Kidney (tissue), 14 donors: ENCODE measurements around the gene THSD4. TPM values are rescaled to one million over a fixed set of nuclear protein-coding genes. Genes with fewer than 3 reads are reported as not detected.

Source experiments
- DNase-seq, 5 donors: peaks; one replicate each; pipeline ENCODE4 v3.0.0-alpha.2; 2013 to 2020
- FAIRE-seq: peaks from 2 replicates; lab custom pipeline; 2012; peaks lifted over from hg19 to GRCh38; lab: Jason Lieb, UNC
- H3K27ac ChIP-seq, 2 donors: one replicate each; pipeline ENCODE4 v1.7.0; 2013; ENCODE audit warnings: low read depth in 2 of 2, low read length in 2 of 2, inconsistent platforms in 1 of 2
- H3K27me3 ChIP-seq: one replicate; pipeline ENCODE4 v1.7.1; 2013; ENCODE audit warnings: low read length, inconsistent platforms; ENCODE audit not compliant: control insufficient read depth, insufficient read depth
- H3K36me3 ChIP-seq, 3 donors: one replicate each; pipeline versions ENCODE4 v1.7.0 to v1.7.1; 2013; ENCODE audit warnings: low read length in 3 of 3, control low read depth in 1 of 3, inconsistent platforms in 1 of 3; ENCODE audit not compliant: insufficient read depth in 3 of 3, control insufficient read depth in 2 of 3
- H3K4me1 ChIP-seq, 3 donors: one replicate each; pipeline versions ENCODE4 v1.7.0 to v1.7.1; 2013; ENCODE audit warnings: low read length in 3 of 3, inconsistent platforms in 1 of 3, low read depth in 1 of 3; ENCODE audit not compliant: control insufficient read depth in 2 of 3, insufficient read depth in 2 of 3
- H3K4me3 ChIP-seq, 3 donors: one replicate each; pipeline versions ENCODE4 v1.7.0 to v1.8.1; 2013; ENCODE audit warnings: low read length in 3 of 3, control low read depth in 1 of 3, inconsistent platforms in 1 of 3
- H3K9ac ChIP-seq, 3 donors: one replicate each; pipeline versions ENCODE4 v1.7.0 to v1.7.1; 2013; ENCODE audit warnings: low read length in 3 of 3, control low read depth in 1 of 3, inconsistent platforms in 1 of 3
- H3K9me3 ChIP-seq, 3 donors: one replicate each; pipeline versions ENCODE4 v1.7.0 to v1.7.1; 2013; ENCODE audit warnings: low read length in 3 of 3, control low read depth in 1 of 3, inconsistent platforms in 1 of 3; ENCODE audit not compliant: control insufficient read depth in 2 of 3, insufficient read depth in 1 of 3
- CTCF ChIP-seq: IDR thresholded peaks from 3 replicates; pipeline ENCODE4 v1.5.1; 2012; ENCODE audit warnings: mild to moderate bottlenecking, moderate library complexity, borderline replicate concordance; ENCODE audit not compliant: insufficient read depth; ENCODE audit errors: extremely low read depth
- intact Hi-C: fragments of 100-400 bp; cut with DNase I; formaldehyde crosslinking; loops from one replicate; pipeline ENCODE4 v1.11.1; 2022
- polyA plus RNA-seq: library from polyadenylated mRNA; stranded (reverse); fragments of 350-450 nt; fragmentation: Illumina TruSeq; extraction: RNeasy Lipid Tissue Mini Kit (QIAGEN cat#74804); gene quantifications from one replicate; pipeline ENCODE4 v1.2.3, GENCODE V29; 2014; ENCODE audit warnings: low read depth, low replicate concordance; ENCODE audit not compliant: insufficient read depth
- total RNA-seq: library from RNA; stranded (reverse); fragmentation: NEBNext Ultra II Directional; extraction: Animal tissue kit (Norgen Biotek cat#: 25700); gene quantifications from one replicate; pipeline ENCODE4 v1.2.1, GENCODE V29; 2021
- donor health status: control.
- donor health status: control.
- donor health status: control.
- donor health status: control.
- donor health status: control.
- donor health status: DM: yes; HTN: yes; CAD: no.
- donor health status: Normal renal cell carcinoma (clear cell type).

THSD4 gene
- total and polyA plus RNA-seq, 2 donors from 2014 or later: 9.4 to 36.3 TPM

- H3K27ac ChIP-seq: no peak overlapping the region
- intact Hi-C loops: no loop called here
- no peak for FAIRE-seq
Observed at GRCh38 chr15:71237456-71238188, 122.4 kb downstream of the THSD4 start.

GRCh38 chr15:71238926-71239325 lies 123.7 kb downstream of the THSD4 start:
- no peak overlapping the region for H3K27ac ChIP-seq
- H3K9me3 ChIP-seq: no peaks in the 10 kb centered on the region
- FAIRE-seq (no peak), DNase-seq (no peak)
- H3K9ac ChIP-seq: no peak overlapping the region
- peaks cover 0 to 5% (median 0%) of the 10 kb centered on the region in 3 donors for H3K4me1 ChIP-seq
- TF ChIP-seq CTCF: no peak
- intact Hi-C loops: no loop called here
- H3K27me3 ChIP-seq: no peaks in the 10 kb centered on the region
- H3K36me3 ChIP-seq: no peaks in the 10 kb centered on the region
- H3K4me3 ChIP-seq: no peak overlapping the region

More at GRCh38 chr15:71237456-71238188, 122.4 kb downstream of the THSD4 start:
- Histone ChIP-seq H3K9me3 (no peaks in the 10 kb centered on the region), H3K36me3 (no peaks in the 10 kb centered on the region), H3K4me1 (peaks cover 0 to 5% (median 0%) of the 10 kb centered on the region in 3 donors), H3K9ac (no peak overlapping the region), H3K27me3 (no peaks in the 10 kb centered on the region), H3K4me3 (no peak overlapping the region)
- DNase-seq: peak in 2 of 5 donors; percentile 75 to 76
- TF ChIP-seq CTCF: no peak

GRCh38 chr15:71239592-71240364 lies 124.5 kb downstream of the THSD4 start:
- FAIRE-seq: no peak
- Histone ChIP-seq H3K27me3 (no peaks in the 10 kb centered on the region), H3K9ac (no peak overlapping the region), H3K4me1 (peaks cover 0 to 5% (median 0%) of the 10 kb centered on the region in 3 donors), H3K9me3 (no peaks in the 10 kb centered on the region), H3K4me3 (no peak overlapping the region), H3K27ac (no peak overlapping the region), H3K36me3 (no peaks in the 10 kb centered on the region)
- TF ChIP-seq CTCF: no peak
- peak in 2 of 5 donors; percentile 32 to 81 for DNase-seq
- intact Hi-C loops: no loop called here
